ENCODE data around the gene AP2B1.

DNA sequence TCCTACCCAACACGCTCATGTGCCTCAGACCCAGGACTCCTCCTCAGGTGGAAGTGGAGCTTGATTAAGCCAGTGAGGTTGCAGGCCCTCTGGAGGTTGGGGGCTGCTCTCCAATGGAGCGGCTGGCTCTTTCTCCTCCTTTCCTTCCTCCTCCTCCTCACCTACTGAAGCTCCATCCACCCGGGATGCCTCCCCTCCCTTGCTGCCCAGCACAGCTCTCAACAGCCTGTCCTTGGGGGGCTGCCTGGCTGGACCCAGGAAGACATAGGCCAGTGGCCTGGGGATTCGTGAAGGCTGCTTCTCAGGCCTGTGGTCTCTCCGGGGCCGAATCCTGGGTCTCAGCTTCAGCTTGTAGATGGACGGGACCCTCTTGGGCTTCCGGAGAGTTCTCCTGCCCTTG lies 157.7 kb downstream of the AP2B1 start:
- TF ChIP-seq, protein P1, sequence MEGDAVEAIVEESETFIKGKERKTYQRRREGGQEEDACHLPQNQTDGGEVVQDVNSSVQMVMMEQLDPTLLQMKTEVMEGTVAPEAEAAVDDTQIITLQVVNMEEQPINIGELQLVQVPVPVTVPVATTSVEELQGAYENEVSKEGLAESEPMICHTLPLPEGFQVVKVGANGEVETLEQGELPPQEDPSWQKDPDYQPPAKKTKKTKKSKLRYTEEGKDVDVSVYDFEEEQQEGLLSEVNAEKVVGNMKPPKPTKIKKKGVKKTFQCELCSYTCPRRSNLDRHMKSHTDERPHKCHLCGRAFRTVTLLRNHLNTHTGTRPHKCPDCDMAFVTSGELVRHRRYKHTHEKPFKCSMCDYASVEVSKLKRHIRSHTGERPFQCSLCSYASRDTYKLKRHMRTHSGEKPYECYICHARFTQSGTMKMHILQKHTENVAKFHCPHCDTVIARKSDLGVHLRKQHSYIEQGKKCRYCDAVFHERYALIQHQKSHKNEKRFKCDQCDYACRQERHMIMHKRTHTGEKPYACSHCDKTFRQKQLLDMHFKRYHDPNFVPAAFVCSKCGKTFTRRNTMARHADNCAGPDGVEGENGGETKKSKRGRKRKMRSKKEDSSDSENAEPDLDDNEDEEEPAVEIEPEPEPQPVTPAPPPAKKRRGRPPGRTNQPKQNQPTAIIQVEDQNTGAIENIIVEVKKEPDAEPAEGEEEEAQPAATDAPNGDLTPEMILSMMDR (IDR thresholded peaks at IDR 0.05 in 8 of 11, conservative IDR thresholded peaks at IDR 0.05 in 3 of 11), result no peak
- TF ChIP-seq POLR2AphosphoS5 (IDR thresholded peaks at IDR 0.05), result no peak
- no peak for TF ChIP-seq POLR2A (IDR thresholded peaks at IDR 0.05)

All from spleen (tissue), 7 donors.